SK-N-SH treated with all-trans-retinoic acid at 6 μM for 48 hours (cell line): ENCODE data around the gene OR6X1.

Experiments used
- ARNTL ChIP-seq: fragments of 450-650 bp; formaldehyde crosslinking; IDR thresholded peaks from 2 replicates; pipeline ENCODE4 v1.5.0; 2020; ENCODE audit warnings: low read depth, mild to moderate bottlenecking, moderate library complexity, borderline replicate concordance
- CSDC2 ChIP-seq: fragments of 250-450 bp; sonication (Bioruptor Pico); IDR thresholded peaks from 2 replicates; pipeline ENCODE4 v1.5.0; 2020; ENCODE audit warnings: mild to moderate bottlenecking, moderate library complexity
- GLIS3 ChIP-seq: fragments of 250-450 bp; sonication (Bioruptor Pico); IDR thresholded peaks from 2 replicates; pipeline ENCODE4 v1.5.0; 2020; ENCODE audit warnings: mild to moderate bottlenecking, moderate library complexity
- ISL1 ChIP-seq: fragments of 250-450 bp; sonication (Bioruptor Pico); IDR thresholded peaks from 2 replicates; pipeline ENCODE4 v2.1.2; 2022; ENCODE audit warnings: mild to moderate bottlenecking, moderate library complexity
- OSR1 ChIP-seq: fragments of 250-450 bp; sonication (Bioruptor Pico); IDR thresholded peaks from 2 replicates; pipeline ENCODE4 v1.8.0; 2022; ENCODE audit warnings: moderate library complexity, mild to moderate bottlenecking, inconsistent platforms
- RARB ChIP-seq: fragments of 250-450 bp; sonication (Bioruptor Pico); IDR thresholded peaks from 2 replicates; pipeline ENCODE4 v1.8.0; 2021; ENCODE audit warnings: mild to moderate bottlenecking, moderate library complexity
- SNAI2 ChIP-seq: fragments of 250-450 bp; sonication (Bioruptor Pico); IDR thresholded peaks from 2 replicates; pipeline ENCODE4 v1.5.0; 2020; ENCODE audit warnings: mild to moderate bottlenecking, moderate library complexity
- TOX ChIP-seq: fragments of 250-450 bp; sonication (Bioruptor Pico); IDR thresholded peaks from 2 replicates; pipeline ENCODE4 v1.8.0; 2021; ENCODE audit warnings: mild to moderate bottlenecking, moderate library complexity, borderline replicate concordance
- ZFP3 ChIP-seq: fragments of 250-450 bp; sonication (Bioruptor Pico); IDR thresholded peaks from 2 replicates; pipeline ENCODE4 v1.5.0; 2020; ENCODE audit warnings: mild to moderate bottlenecking, moderate library complexity
- ZFP30 ChIP-seq: fragments of 450-650 bp; formaldehyde crosslinking; IDR thresholded peaks from 2 replicates; pipeline ENCODE4 v1.5.0; 2022; ENCODE audit warnings: mild to moderate bottlenecking, moderate library complexity
- TF ChIP-seq, protein P1 (sequence below): fragments of 250-450 bp; sonication (Bioruptor Pico); IDR thresholded peaks from 2 replicates; pipeline ENCODE4 v1.8.0; 2020; ENCODE audit warnings: mild to moderate bottlenecking, moderate library complexity, borderline replicate concordance
- TF ChIP-seq, protein P2 (sequence below): fragments of 250-450 bp; sonication (Bioruptor Pico); IDR thresholded peaks from 2 replicates; pipeline ENCODE4 v1.5.0; 2020; ENCODE audit warnings: mild to moderate bottlenecking, moderate library complexity

DNA sequence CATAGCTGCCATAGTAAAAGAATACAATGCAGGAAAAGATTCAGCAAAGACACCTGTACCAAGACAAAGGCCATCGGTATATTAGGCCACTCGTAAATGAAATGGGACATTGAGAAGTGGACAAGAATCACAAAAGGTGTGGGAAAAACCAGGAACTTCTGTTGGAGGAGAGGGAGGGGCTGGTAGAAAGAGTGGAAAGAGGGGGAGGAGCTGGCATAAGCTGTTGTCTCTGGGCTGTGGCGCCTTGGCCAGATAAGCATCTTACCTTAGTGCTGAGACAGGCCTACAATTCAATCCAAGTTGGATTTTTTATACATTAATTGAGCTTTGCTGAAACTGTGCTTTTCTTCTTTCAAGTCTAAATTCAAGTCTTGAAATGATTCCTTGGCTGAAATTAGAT is 50.0 kb downstream of the OR6X1 start:
- TF ChIP-seq, protein P1, sequence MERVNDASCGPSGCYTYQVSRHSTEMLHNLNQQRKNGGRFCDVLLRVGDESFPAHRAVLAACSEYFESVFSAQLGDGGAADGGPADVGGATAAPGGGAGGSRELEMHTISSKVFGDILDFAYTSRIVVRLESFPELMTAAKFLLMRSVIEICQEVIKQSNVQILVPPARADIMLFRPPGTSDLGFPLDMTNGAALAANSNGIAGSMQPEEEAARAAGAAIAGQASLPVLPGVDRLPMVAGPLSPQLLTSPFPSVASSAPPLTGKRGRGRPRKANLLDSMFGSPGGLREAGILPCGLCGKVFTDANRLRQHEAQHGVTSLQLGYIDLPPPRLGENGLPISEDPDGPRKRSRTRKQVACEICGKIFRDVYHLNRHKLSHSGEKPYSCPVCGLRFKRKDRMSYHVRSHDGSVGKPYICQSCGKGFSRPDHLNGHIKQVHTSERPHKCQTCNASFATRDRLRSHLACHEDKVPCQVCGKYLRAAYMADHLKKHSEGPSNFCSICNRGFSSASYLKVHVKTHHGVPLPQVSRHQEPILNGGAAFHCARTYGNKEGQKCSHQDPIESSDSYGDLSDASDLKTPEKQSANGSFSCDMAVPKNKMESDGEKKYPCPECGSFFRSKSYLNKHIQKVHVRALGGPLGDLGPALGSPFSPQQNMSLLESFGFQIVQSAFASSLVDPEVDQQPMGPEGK (CRISPR knock-in tag), result no peak
- TF ChIP-seq, protein P2, sequence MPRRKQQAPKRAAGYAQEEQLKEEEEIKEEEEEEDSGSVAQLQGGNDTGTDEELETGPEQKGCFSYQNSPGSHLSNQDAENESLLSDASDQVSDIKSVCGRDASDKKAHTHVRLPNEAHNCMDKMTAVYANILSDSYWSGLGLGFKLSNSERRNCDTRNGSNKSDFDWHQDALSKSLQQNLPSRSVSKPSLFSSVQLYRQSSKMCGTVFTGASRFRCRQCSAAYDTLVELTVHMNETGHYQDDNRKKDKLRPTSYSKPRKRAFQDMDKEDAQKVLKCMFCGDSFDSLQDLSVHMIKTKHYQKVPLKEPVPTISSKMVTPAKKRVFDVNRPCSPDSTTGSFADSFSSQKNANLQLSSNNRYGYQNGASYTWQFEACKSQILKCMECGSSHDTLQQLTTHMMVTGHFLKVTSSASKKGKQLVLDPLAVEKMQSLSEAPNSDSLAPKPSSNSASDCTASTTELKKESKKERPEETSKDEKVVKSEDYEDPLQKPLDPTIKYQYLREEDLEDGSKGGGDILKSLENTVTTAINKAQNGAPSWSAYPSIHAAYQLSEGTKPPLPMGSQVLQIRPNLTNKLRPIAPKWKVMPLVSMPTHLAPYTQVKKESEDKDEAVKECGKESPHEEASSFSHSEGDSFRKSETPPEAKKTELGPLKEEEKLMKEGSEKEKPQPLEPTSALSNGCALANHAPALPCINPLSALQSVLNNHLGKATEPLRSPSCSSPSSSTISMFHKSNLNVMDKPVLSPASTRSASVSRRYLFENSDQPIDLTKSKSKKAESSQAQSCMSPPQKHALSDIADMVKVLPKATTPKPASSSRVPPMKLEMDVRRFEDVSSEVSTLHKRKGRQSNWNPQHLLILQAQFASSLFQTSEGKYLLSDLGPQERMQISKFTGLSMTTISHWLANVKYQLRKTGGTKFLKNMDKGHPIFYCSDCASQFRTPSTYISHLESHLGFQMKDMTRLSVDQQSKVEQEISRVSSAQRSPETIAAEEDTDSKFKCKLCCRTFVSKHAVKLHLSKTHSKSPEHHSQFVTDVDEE (CRISPR knock-in tag), result no peak
- TF ChIP-seq TOX (no peak), ZFP30 (no peak), ARNTL (CRISPR knock-in tag) (no peak), CSDC2 (CRISPR knock-in tag) (no peak), SNAI2 (CRISPR knock-in tag) (no peak), ISL1 (no peak), RARB (CRISPR knock-in tag) (no peak), OSR1 (no peak), ZFP3 (no peak), GLIS3 (CRISPR knock-in tag) (no peak)
